IMR-90 (cell line): Measurements from ENCODE around the gene ITFG2. TPM values are rescaled to one million over a fixed set of nuclear protein-coding genes. Genes with fewer than 3 reads are reported as not detected.
A peak's percentile ranks its signal among the peaks of the same experiment; 100 is the strongest.

Experiments used
- ATAC-seq: fragments of 200-7000 bp; cut with Tn5 transposase; 2 replicates; pipeline ENCODE4 v1.9.1; 2020; ENCODE audit warnings: low read depth, mild to moderate bottlenecking, moderate library complexity
- BruUV-seq: library from RNA; stranded (reverse); fragments of 400-500 nt; replicated peaks from 2 replicates; lab custom pipeline; 2021; lab: Mats Ljungman, UMichigan
- CTCF ChIA-PET: fragments of 300-600 bp; formaldehyde crosslinking; extraction: SDS; loops from one replicate; lab custom pipeline; 2021; ENCODE audit warnings: antibody characterized with exemption; lab: Yijun Ruan, JAX
- POLR2A ChIA-PET: fragments of 300-600 bp; sonication (Branson Sonifier 250); formaldehyde crosslinking; loops from one replicate; lab custom pipeline; 2022; ENCODE audit warnings: antibody characterized with exemption; ENCODE audit not compliant: unreplicated experiment; lab: Charles Lee
- DNase-seq: peaks from one replicate; pipeline ENCODE4 v3.0.0; 2013
- H2AFZ ChIP-seq: replicated peaks from 2 replicates; pipeline ENCODE3; 2013; ENCODE audit warnings: low read length, mild to moderate bottlenecking; ENCODE audit not compliant: poor library complexity
- H2AK5ac ChIP-seq: 2 replicates; pipeline ENCODE4 v1.6.1; 2013; ENCODE audit warnings: low read depth, low read length, inconsistent platforms
- H2AK9ac ChIP-seq: replicated peaks from 2 replicates; pipeline ENCODE3; 2013; ENCODE audit warnings: mild to moderate bottlenecking, low read depth, low read length, moderate library complexity; ENCODE audit not compliant: poor library complexity
- H2BK120ac ChIP-seq: 2 replicates; pipeline ENCODE4 v1.6.1; 2013; ENCODE audit warnings: low read depth, low read length, inconsistent platforms
- H2BK15ac ChIP-seq: 3 replicates; pipeline ENCODE4 v1.6.1; 2013; ENCODE audit warnings: low read depth, low read length, inconsistent platforms
- H2BK20ac ChIP-seq: 2 replicates; pipeline ENCODE4 v1.6.1; 2013; ENCODE audit warnings: low read depth, mild to moderate bottlenecking, inconsistent platforms, low read length, moderate library complexity
- H2BK5ac ChIP-seq: 2 replicates; pipeline ENCODE4 v1.6.1; 2013; ENCODE audit warnings: mild to moderate bottlenecking, low read depth, low read length, inconsistent platforms; ENCODE audit not compliant: poor library complexity, severe bottlenecking
- H3K14ac ChIP-seq: replicated peaks from 2 replicates; pipeline ENCODE4 v1.6.1; 2013; ENCODE audit warnings: low read depth, low read length, inconsistent platforms
- H3K18ac ChIP-seq: 2 replicates; pipeline ENCODE4 v1.6.1; 2013; ENCODE audit warnings: low read depth, low read length, control low read depth
- H3K23ac ChIP-seq: 2 replicates; pipeline ENCODE4 v1.6.1; 2013; ENCODE audit warnings: low read depth, low read length, inconsistent platforms
- H3K27ac ChIP-seq: 2 replicates; pipeline ENCODE4 v1.5.1; 2013; ENCODE audit warnings: mild to moderate bottlenecking, control low read depth, low read length; ENCODE audit not compliant: insufficient read depth
- H3K27me3 ChIP-seq: 2 replicates; pipeline ENCODE4 v1.6.1; 2013; ENCODE audit warnings: low read length; ENCODE audit not compliant: control insufficient read depth, insufficient read depth
- H3K36me3 ChIP-seq: 2 replicates; pipeline ENCODE4 v1.6.1; 2013; ENCODE audit warnings: low read length, mixed read lengths; ENCODE audit not compliant: control insufficient read depth, insufficient read depth
- H3K4ac ChIP-seq: 2 replicates; pipeline ENCODE4 v1.6.1; 2013; ENCODE audit warnings: low read depth, low read length, inconsistent platforms
- H3K4me1 ChIP-seq: 2 replicates; pipeline ENCODE4 v1.6.1; 2013; ENCODE audit warnings: low read length, mixed read lengths; ENCODE audit not compliant: control insufficient read depth, insufficient read depth
- H3K4me2 ChIP-seq: 2 replicates; pipeline ENCODE4 v1.6.1; 2013; ENCODE audit warnings: low read depth, mild to moderate bottlenecking, control low read depth, low read length, moderate library complexity
- H3K4me3 ChIP-seq: 2 replicates; pipeline ENCODE4 v1.5.1; 2013; ENCODE audit warnings: low read depth, mild to moderate bottlenecking, control low read depth, low read length, moderate library complexity; ENCODE audit not compliant: insufficient read depth
- H3K56ac ChIP-seq: 2 replicates; pipeline ENCODE4 v1.6.1; 2013; ENCODE audit warnings: low read length, inconsistent platforms; ENCODE audit not compliant: insufficient read depth; ENCODE audit errors: extremely low read depth
- H3K79me1 ChIP-seq, 2 experiments: 2 replicates each; pipeline ENCODE4 v1.6.1; 2013; ENCODE audit warnings: low read length in 2 of 2, inconsistent platforms in 1 of 2, low read depth in 1 of 2
- H3K9ac ChIP-seq: 2 replicates; pipeline ENCODE4 v1.6.1; 2013; ENCODE audit warnings: low read depth, low read length, control low read depth
- H3K9me1 ChIP-seq: 2 replicates; pipeline ENCODE4 v1.6.1; 2013; ENCODE audit warnings: low read length, inconsistent platforms; ENCODE audit not compliant: insufficient read depth
- H3K9me3 ChIP-seq: 2 replicates; pipeline ENCODE4 v1.6.1; 2013; ENCODE audit warnings: low read length; ENCODE audit not compliant: control insufficient read depth, insufficient read depth
- H4K20me1 ChIP-seq: 2 replicates; pipeline ENCODE4 v1.6.1; 2013; ENCODE audit warnings: low read length, inconsistent platforms; ENCODE audit not compliant: insufficient read depth
- H4K5ac ChIP-seq: 2 replicates; pipeline ENCODE4 v1.6.1; 2013; ENCODE audit warnings: mild to moderate bottlenecking, low read depth, low read length, control low read depth
- H4K8ac ChIP-seq, 2 experiments: 2 replicates each; pipeline ENCODE4 v1.6.1; 2013; ENCODE audit warnings: low read depth in 2 of 2, low read length in 2 of 2, control low read depth in 1 of 2, inconsistent platforms in 1 of 2
- H4K91ac ChIP-seq: 2 replicates; pipeline ENCODE4 v1.6.1; 2013; ENCODE audit warnings: low read depth, low read length, inconsistent platforms; ENCODE audit not compliant: insufficient read depth
- BHLHE40 ChIP-seq: fragments of 150-350 bp; IDR thresholded peaks from 2 replicates; pipeline ENCODE4 v1.6.1; 2016; ENCODE audit warnings: mild to moderate bottlenecking, low read depth, low read length
- CHD1 ChIP-seq: IDR thresholded peaks from 2 replicates; pipeline ENCODE4 v1.6.1; 2012; ENCODE audit warnings: low read depth, low read length, improper control_type of control experiment
- FOS ChIP-seq: fragments of 150-350 bp; IDR thresholded peaks from 2 replicates; pipeline ENCODE4 v1.6.1; 2016; ENCODE audit warnings: low read depth, low read length
- MAZ ChIP-seq: IDR thresholded peaks from 2 replicates; pipeline ENCODE4 v1.6.1; 2012; ENCODE audit warnings: low read depth, mild to moderate bottlenecking, low read length, improper control_type of control experiment, moderate library complexity, borderline replicate concordance
- MXI1 ChIP-seq: IDR thresholded peaks from 2 replicates; pipeline ENCODE4 v1.6.1; 2012; ENCODE audit warnings: low read depth, mild to moderate bottlenecking, low read length, moderate library complexity, borderline replicate concordance
- NFE2L2 ChIP-seq: fragments of 150-350 bp; IDR thresholded peaks from 2 replicates; pipeline ENCODE4 v1.6.1; 2016; ENCODE audit warnings: low read depth, mild to moderate bottlenecking, low read length
- POLR2A ChIP-seq: IDR thresholded peaks from 2 replicates; pipeline ENCODE4 v1.6.1; 2012; ENCODE audit warnings: mild to moderate bottlenecking, low read depth, low read length
- RCOR1 ChIP-seq: IDR thresholded peaks from 2 replicates; pipeline ENCODE4 v1.6.1; 2012; ENCODE audit warnings: mild to moderate bottlenecking, low read length, improper control_type of control experiment; ENCODE audit not compliant: insufficient replicate concordance
- WGBS, 2 experiments: methylation state at CpG; one replicate each; pipeline versions ENCODE4 v1.1.5 to v1.1.7; 2013; ENCODE audit warnings: missing lambda C conversion rate in 2 of 2; ENCODE audit not compliant: insufficient read length in 1 of 2; ENCODE audit errors: extremely low coverage in 2 of 2; 5-methylcytosine and 5-hydroxymethylcytosine counted together
- dilution Hi-C: fragments of 300-500 bp; cut with HindIII; formaldehyde crosslinking; loops from one replicate; pipeline ENCODE4 v1.14.3; 2018; ENCODE audit warnings: low sequenced_read_pairs; ENCODE audit not compliant: unreplicated experiment
- in situ Hi-C: fragments of 300-500 bp; cut with MboI; formaldehyde crosslinking; loops from 3 replicates; pipeline ENCODE4 v1.14.3; 2019; ENCODE audit warnings: low sequenced_read_pairs, inconsistent platforms, mixed read lengths
- intact Hi-C: fragments of 100-400 bp; cut with micrococcal nuclease; formaldehyde crosslinking; loops from 2 replicates; pipeline ENCODE4 v1.10.0; 2022
- polyA plus RNA-seq, 3 experiments: library from polyadenylated mRNA; depleted of rRNA; stranded (reverse); fragments of >200 nt; gene quantifications; 2 replicates each; pipeline ENCODE4 v1.2.3, GENCODE V29; 2012; ENCODE audit warnings: low replicate concordance in 1 of 3
- total RNA-seq: library from RNA; depleted of rRNA; stranded (reverse); fragments of >200 nt; gene quantifications from 2 replicates; pipeline ENCODE4 v1.2.3, GENCODE V29; 2012
- TF ChIP-seq, protein P1 (sequence below): fragments of 150-350 bp; IDR thresholded peaks from 2 replicates; pipeline ENCODE4 v1.6.1; 2016; ENCODE audit warnings: low read depth, mild to moderate bottlenecking, low read length, moderate library complexity, borderline replicate concordance

The ITFG2 gene
- total and polyA plus RNA-seq, 2 of the 4 experiments (the other 2 are of a cell fraction) = 20.3 to 25.5 TPM

DNA sequence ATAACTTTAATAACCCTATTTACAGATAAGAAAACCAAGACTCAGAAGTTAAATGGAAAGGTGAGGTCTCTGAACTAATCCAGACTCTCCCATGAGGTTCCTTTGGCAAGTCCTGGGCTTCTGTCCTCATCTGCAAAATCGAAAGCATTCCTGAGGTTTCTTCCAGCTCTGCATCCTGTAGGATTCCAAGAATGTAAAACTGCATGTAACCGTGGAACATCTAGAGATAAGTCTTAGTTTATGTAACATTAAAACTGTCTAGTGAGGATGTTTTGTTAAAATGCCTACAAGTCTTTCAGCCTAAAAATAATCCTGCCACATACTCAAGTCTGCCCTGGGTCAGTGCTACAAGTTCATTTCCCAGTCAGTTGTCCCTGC, 7.3 kb upstream of the ITFG2 start:
- Histone ChIP-seq H3K27me3 (no peaks in the 10 kb centered on the region), H3K9me3 (no peaks in the 10 kb centered on the region), H3K79me1 (peaks cover 0 to 16% of the 10 kb centered on the region in 2 experiments; a peak in 1 of 4 replicates), H3K56ac (no peak overlapping the region), H3K4me2 (peak overlapping the region; percentile 45; the same call in 1 of the 2 replicates), H3K4me3 (no peak overlapping the region), H2BK120ac (no peak overlapping the region), H4K20me1 (peaks cover 10% of the 10 kb centered on the region; the same call in 1 of the 2 replicates), H2BK15ac (no peak overlapping the region), H2BK5ac (peak overlapping the region; percentile 47), H3K18ac (no peak overlapping the region), H2AK9ac (no peak overlapping the region), H3K9me1 (0 out of 2 replicates have a peak, but pooled peaks cover 13% of the 10 kb centered on the region), H4K5ac (no peak overlapping the region), H2BK20ac (no peak overlapping the region), H3K14ac (no peak overlapping the region), H3K4me1 (peaks cover 13% of the 10 kb centered on the region), H3K23ac (no peak overlapping the region), H3K4ac (no peak overlapping the region), H3K9ac (peak overlapping the region; percentile 26; the same call in 1 of the 2 replicates), H2AFZ (no peak overlapping the region), H2AK5ac (no peak overlapping the region), H4K91ac (no peak overlapping the region), H3K27ac (peak overlapping the region; percentile 9; the same call in 1 of the 2 replicates), H4K8ac (no peak overlapping the region), H3K36me3 (peaks cover 19% of the 10 kb centered on the region)
- TF ChIP-seq BHLHE40 = no peak
- TF ChIP-seq RCOR1 = no peak
- no peak for TF ChIP-seq MXI1
- TF ChIP-seq, protein P1, sequence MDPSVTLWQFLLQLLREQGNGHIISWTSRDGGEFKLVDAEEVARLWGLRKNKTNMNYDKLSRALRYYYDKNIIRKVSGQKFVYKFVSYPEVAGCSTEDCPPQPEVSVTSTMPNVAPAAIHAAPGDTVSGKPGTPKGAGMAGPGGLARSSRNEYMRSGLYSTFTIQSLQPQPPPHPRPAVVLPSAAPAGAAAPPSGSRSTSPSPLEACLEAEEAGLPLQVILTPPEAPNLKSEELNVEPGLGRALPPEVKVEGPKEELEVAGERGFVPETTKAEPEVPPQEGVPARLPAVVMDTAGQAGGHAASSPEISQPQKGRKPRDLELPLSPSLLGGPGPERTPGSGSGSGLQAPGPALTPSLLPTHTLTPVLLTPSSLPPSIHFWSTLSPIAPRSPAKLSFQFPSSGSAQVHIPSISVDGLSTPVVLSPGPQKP = no peak
- TF ChIP-seq POLR2A = no peak
- no peak for TF ChIP-seq CHD1
- no peak for TF ChIP-seq MAZ
- no peak for TF ChIP-seq NFE2L2
- TF ChIP-seq FOS = no peak
- ChIA-PET POLR2A (interaction anchor here (0.8 kb wide), 1 partner anchor 229 kb away, joined by 3 read pairs; no protein-coding TSS in a partner anchor), CTCF (interaction anchor here (1.1 kb wide), 1 partner anchor 65 kb away, joined by 3 read pairs; no protein-coding TSS in a partner anchor)
- intact Hi-C loops = no loop called here
- no TSS peak for BruUV-seq
- ATAC-seq = peak; percentile 68
- peak; percentile 67 for DNase-seq
- dilution Hi-C loops = no loop called here
- no CpG with 5 or more reads among the region's 2 CpGs for WGBS, 2 experiments
- in situ Hi-C loops = no loop called here
